Right atrium auricular region (tissue), 2 donors: ENCODE results near the gene LRRC23. TPM values are rescaled to one million over a fixed set of nuclear protein-coding genes. Genes with fewer than 3 reads are reported as not detected.
A peak's percentile ranks its signal among the peaks of the same experiment; 100 is the strongest.
"Not testable (repeated sequence)": the region's sequence is repeated elsewhere in the genome, so short reads cannot be mapped to it uniquely, and the experiment has no call there.

Experiments used
- DNase-seq: peaks from one replicate; pipeline ENCODE4 v3.0.0-alpha.2; 2019; ENCODE audit warnings: low spot score
- H3K27ac ChIP-seq, 2 donors: fragments of 200-600 bp; sonication (generic); 1 replicate in 1 of 2; 2 replicates in 1 of 2; pipeline ENCODE4 v1.5.1; 2016 to 2019
- H3K27me3 ChIP-seq, 2 donors: fragments of 200-600 bp; sonication (generic); one replicate each; pipeline versions ENCODE4 v1.5.1 to v1.6.0; 2017 to 2019
- H3K36me3 ChIP-seq: fragments of 200-600 bp; sonication (generic); one replicate; pipeline ENCODE4 v1.5.1; 2016
- H3K4me1 ChIP-seq, 2 donors: fragments of 200-600 bp; sonication (generic); one replicate each; pipeline versions ENCODE4 v1.5.1 to v1.6.0; 2017 to 2019
- H3K4me3 ChIP-seq, 2 donors: fragments of 200-600 bp; sonication (generic); 1 replicate in 1 of 2; 2 replicates in 1 of 2; pipeline ENCODE4 v1.5.1; 2017 to 2019; ENCODE audit warnings: mild to moderate bottlenecking in 1 of 2, moderate library complexity in 1 of 2
- H3K9me3 ChIP-seq, 2 donors: fragments of 200-600 bp; sonication (generic); one replicate each; pipeline ENCODE4 v1.5.1; 2019
- total RNA-seq, 2 donors: library from RNA; depleted of rRNA; stranded (reverse); fragments of >200 nt; gene quantifications; one replicate each; pipeline ENCODE4 v1.1.0, GENCODE V29; 2016
- TF ChIP-seq, protein P1 (sequence below), 2 donors: fragments of 200-600 bp; sonication (generic); IDR thresholded peaks; one replicate each; pipeline ENCODE4 v1.5.1; 2019; ENCODE audit warnings: antibody characterized with exemption in 2 of 2

LRRC23 gene
- total RNA-seq, 2 donors from 2014 or later: 8.4 to 15.6 TPM

- no peaks in the 10 kb centered on the region for H3K9me3 ChIP-seq
- H3K4me1 ChIP-seq: peaks cover 0 to 12% of the 10 kb centered on the region in 2 donors
- H3K36me3 ChIP-seq: no peaks in the 10 kb centered on the region
- H3K27ac ChIP-seq: no peak overlapping the region
- no peak for DNase-seq
- no peak overlapping the region for H3K4me3 ChIP-seq
- no peaks in the 10 kb centered on the region for H3K27me3 ChIP-seq
- TF ChIP-seq, protein P1, sequence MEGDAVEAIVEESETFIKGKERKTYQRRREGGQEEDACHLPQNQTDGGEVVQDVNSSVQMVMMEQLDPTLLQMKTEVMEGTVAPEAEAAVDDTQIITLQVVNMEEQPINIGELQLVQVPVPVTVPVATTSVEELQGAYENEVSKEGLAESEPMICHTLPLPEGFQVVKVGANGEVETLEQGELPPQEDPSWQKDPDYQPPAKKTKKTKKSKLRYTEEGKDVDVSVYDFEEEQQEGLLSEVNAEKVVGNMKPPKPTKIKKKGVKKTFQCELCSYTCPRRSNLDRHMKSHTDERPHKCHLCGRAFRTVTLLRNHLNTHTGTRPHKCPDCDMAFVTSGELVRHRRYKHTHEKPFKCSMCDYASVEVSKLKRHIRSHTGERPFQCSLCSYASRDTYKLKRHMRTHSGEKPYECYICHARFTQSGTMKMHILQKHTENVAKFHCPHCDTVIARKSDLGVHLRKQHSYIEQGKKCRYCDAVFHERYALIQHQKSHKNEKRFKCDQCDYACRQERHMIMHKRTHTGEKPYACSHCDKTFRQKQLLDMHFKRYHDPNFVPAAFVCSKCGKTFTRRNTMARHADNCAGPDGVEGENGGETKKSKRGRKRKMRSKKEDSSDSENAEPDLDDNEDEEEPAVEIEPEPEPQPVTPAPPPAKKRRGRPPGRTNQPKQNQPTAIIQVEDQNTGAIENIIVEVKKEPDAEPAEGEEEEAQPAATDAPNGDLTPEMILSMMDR (IDR thresholded peaks at IDR 0.05): no peak
Observed at GRCh38 chr12:6902448-6902847, 2.2 kb upstream of the LRRC23 start.

DNA sequence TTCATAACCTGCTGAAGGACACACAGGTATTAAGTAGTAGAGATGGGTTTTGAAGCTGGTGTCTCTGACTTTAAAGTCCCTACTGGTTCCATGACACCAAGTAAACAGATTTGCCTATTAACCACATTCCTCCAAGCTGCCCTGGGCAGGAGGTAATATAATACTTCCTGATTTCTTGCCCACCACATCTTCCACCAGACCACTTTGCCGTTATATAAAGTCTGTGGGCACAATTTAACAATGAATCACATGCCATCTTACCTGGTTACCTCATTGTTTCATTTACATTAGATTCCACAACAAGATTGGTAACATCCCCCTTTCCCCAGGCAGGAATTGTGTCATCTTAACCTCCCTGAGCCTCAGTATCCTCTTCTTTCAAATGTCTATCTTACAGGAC lies 900 bp upstream of the LRRC23 start:
- no peaks in the 10 kb centered on the region for H3K27me3 ChIP-seq
- DNase-seq: no peak
- H3K9me3 ChIP-seq: no peaks in the 10 kb centered on the region
- H3K4me3 ChIP-seq: no peak overlapping the region
- no peak overlapping the region for H3K27ac ChIP-seq
- TF ChIP-seq, protein P1 (IDR thresholded peaks at IDR 0.05): no peak
- H3K36me3 ChIP-seq: no peaks in the 10 kb centered on the region
- peaks cover 0 to 12% of the 10 kb centered on the region in 2 donors for H3K4me1 ChIP-seq

GRCh38 chr12:6905414-6906040 lies 905 bp downstream of the LRRC23 start:
- Histone ChIP-seq H3K27ac (peak overlapping the region; percentile 78 to 84), H3K36me3 (no peaks in the 10 kb centered on the region), H3K9me3 (no peaks in the 10 kb centered on the region), H3K27me3 (no peaks in the 10 kb centered on the region), H3K4me1 (peaks cover 0 to 12% of the 10 kb centered on the region in 2 donors), H3K4me3 (peak overlapping the region in 1 of 2 donors; percentile 76)
- no peak for DNase-seq
- TF ChIP-seq, protein P1 (IDR thresholded peaks at IDR 0.05): no peak

- not testable (repeated sequence) for DNase-seq, H3K27me3 ChIP-seq, H3K27ac ChIP-seq, H3K9me3 ChIP-seq, H3K4me3 ChIP-seq, H3K36me3 ChIP-seq
- peaks cover 0 to 12% of the 10 kb centered on the region in 2 donors for H3K4me1 ChIP-seq
Observed at GRCh38 chr12:6908141-6908540, 3.5 kb downstream of the LRRC23 start.

- Histone ChIP-seq H3K27me3 (no peaks in the 10 kb centered on the region), H3K9me3 (no peaks in the 10 kb centered on the region), H3K4me3 (no peak overlapping the region), H3K36me3 (no peaks in the 10 kb centered on the region), H3K4me1 (peaks cover 0 to 16% of the 10 kb centered on the region in 2 donors), H3K27ac (no peak overlapping the region)
- TF ChIP-seq, protein P1 (IDR thresholded peaks at IDR 0.05): no peak
- DNase-seq: no peak
Observed at GRCh38 chr12:6909421-6910145, 5.0 kb downstream of the LRRC23 start.

- DNase-seq: no peak
- H3K36me3 ChIP-seq: no peaks in the 10 kb centered on the region
- H3K4me1 ChIP-seq: peaks cover 0 to 23% of the 10 kb centered on the region in 2 donors
- H3K27me3 ChIP-seq: no peaks in the 10 kb centered on the region
- no peak overlapping the region for H3K27ac ChIP-seq
- no peak overlapping the region for H3K4me3 ChIP-seq
- no peaks in the 10 kb centered on the region for H3K9me3 ChIP-seq
- TF ChIP-seq, protein P1 (IDR thresholded peaks at IDR 0.05): no peak
Observed at GRCh38 chr12:6912164-6912935, 7.7 kb downstream of the LRRC23 start.
